ENCODE measurements around the gene GNB4.
A peak's percentile ranks its signal among the peaks of the same experiment; 100 is the strongest.

Gene GNB4

DNA sequence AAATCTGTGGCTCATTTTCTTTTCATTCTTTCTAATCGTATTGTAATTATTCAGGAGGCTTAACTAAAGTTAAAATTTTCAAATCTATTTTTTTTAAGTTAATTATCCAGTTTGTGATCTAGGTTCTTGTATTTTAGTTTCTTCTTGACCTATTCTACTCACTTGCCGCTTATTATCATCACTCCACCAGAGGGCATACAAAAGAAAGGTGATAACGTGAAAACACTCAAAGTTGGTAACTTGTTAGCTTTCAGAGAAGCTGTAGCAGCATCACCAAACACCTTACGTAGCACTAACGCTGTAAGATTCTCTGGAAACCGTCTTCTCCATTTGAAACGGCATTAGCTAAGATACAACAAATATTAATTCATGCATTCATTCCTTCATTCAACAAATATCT is 4.8 kb downstream of the GNB4 start:
- no peaks in the 10 kb centered on the region for H3K79me2 ChIP-seq (ENCODE audit: low read length)
- no peak overlapping the region for H3K9ac ChIP-seq (ENCODE audit: low read length)
- H3K36me3 ChIP-seq (replicated peaks; ENCODE audit: insufficient read depth, low read length): no peaks in the 10 kb centered on the region
- H3K27me3 ChIP-seq (replicated peaks; ENCODE audit: insufficient read depth, low read length): 0 out of 2 replicates have a peak, but pooled peaks cover 11% of the 10 kb centered on the region
- DNase-seq: peak; percentile 39
- no peak overlapping the region for H3K4me2 ChIP-seq (ENCODE audit: low read depth, low read length)
- H3K4me1 ChIP-seq (ENCODE audit: low read length): no peaks in the 10 kb centered on the region
- no peaks in the 10 kb centered on the region for H4K20me1 ChIP-seq (ENCODE audit: insufficient read depth, low read length)
- H2AFZ ChIP-seq (ENCODE audit: low read length): no peak overlapping the region
- H3F3A ChIP-seq (ENCODE audit: insufficient read depth, low read length): no peaks in the 10 kb centered on the region
- TF ChIP-seq EZH2 (optimal IDR thresholded peaks at IDR 0.05; ENCODE audit: low read depth, low read length) (no peak), EZH2phosphoT487 (IDR thresholded peaks at IDR 0.05; ENCODE audit: low read length) (no peak)
- TF ChIP-seq, protein P1, sequence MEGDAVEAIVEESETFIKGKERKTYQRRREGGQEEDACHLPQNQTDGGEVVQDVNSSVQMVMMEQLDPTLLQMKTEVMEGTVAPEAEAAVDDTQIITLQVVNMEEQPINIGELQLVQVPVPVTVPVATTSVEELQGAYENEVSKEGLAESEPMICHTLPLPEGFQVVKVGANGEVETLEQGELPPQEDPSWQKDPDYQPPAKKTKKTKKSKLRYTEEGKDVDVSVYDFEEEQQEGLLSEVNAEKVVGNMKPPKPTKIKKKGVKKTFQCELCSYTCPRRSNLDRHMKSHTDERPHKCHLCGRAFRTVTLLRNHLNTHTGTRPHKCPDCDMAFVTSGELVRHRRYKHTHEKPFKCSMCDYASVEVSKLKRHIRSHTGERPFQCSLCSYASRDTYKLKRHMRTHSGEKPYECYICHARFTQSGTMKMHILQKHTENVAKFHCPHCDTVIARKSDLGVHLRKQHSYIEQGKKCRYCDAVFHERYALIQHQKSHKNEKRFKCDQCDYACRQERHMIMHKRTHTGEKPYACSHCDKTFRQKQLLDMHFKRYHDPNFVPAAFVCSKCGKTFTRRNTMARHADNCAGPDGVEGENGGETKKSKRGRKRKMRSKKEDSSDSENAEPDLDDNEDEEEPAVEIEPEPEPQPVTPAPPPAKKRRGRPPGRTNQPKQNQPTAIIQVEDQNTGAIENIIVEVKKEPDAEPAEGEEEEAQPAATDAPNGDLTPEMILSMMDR (IDR thresholded peaks at IDR 0.05; ENCODE audit: low read length): peak; percentile 34
- H3K27ac ChIP-seq (ENCODE audit: low read length): no peak overlapping the region
- no peak overlapping the region for H3K4me3 ChIP-seq (ENCODE audit: low read length)
- H3K9me3 ChIP-seq (replicated peaks; ENCODE audit: insufficient read depth, low read length): no peaks in the 10 kb centered on the region
- no peaks in the 10 kb centered on the region for H3K9me2 ChIP-seq (replicated peaks; ENCODE audit: insufficient read depth, low read length)

- Histone ChIP-seq H3K9me3 (replicated peaks; ENCODE audit: insufficient read depth, low read length) (no peaks in the 10 kb centered on the region), H3K79me2 (ENCODE audit: low read length) (no peaks in the 10 kb centered on the region), H3K9ac (ENCODE audit: low read length) (no peak overlapping the region), H3K4me1 (ENCODE audit: low read length) (peaks cover 14% of the 10 kb centered on the region), H3K4me2 (ENCODE audit: low read depth, low read length) (peak overlapping the region; percentile 60), H3K9me2 (replicated peaks; ENCODE audit: insufficient read depth, low read length) (no peaks in the 10 kb centered on the region), H3K36me3 (replicated peaks; ENCODE audit: insufficient read depth, low read length) (no peaks in the 10 kb centered on the region), H3K27me3 (replicated peaks; ENCODE audit: insufficient read depth, low read length) (0 out of 2 replicates have a peak, but pooled peaks cover 5% of the 10 kb centered on the region), H3K4me3 (ENCODE audit: low read length) (peak overlapping the region; percentile 5; the same call in 1 of the 2 replicates), H3F3A (ENCODE audit: insufficient read depth, low read length) (peaks cover 17% of the 10 kb centered on the region; the same call in 1 of the 2 replicates), H3K27ac (ENCODE audit: low read length) (peak overlapping the region; percentile 3; the same call in 1 of the 2 replicates), H4K20me1 (ENCODE audit: insufficient read depth, low read length) (no peaks in the 10 kb centered on the region), H2AFZ (ENCODE audit: low read length) (peak overlapping the region; percentile 45)
- TF ChIP-seq EZH2phosphoT487 (IDR thresholded peaks at IDR 0.05; ENCODE audit: low read length): no peak
- TF ChIP-seq, protein P1 (IDR thresholded peaks at IDR 0.05; ENCODE audit: low read length): no peak
- no peak for TF ChIP-seq EZH2 (optimal IDR thresholded peaks at IDR 0.05; ENCODE audit: low read depth, low read length)
- DNase-seq: peak; percentile 95
Measured at GRCh38 chr3:179438841-179439240, 12.4 kb downstream of the GNB4 start.

- DNase-seq: no peak
- Histone ChIP-seq H3K4me3 (ENCODE audit: low read length) (no peak overlapping the region), H3K9me2 (replicated peaks; ENCODE audit: insufficient read depth, low read length) (no peaks in the 10 kb centered on the region), H3K9ac (ENCODE audit: low read length) (no peak overlapping the region), H2AFZ (ENCODE audit: low read length) (no peak overlapping the region), H3K36me3 (replicated peaks; ENCODE audit: insufficient read depth, low read length) (no peaks in the 10 kb centered on the region), H3K9me3 (replicated peaks; ENCODE audit: insufficient read depth, low read length) (no peaks in the 10 kb centered on the region), H3F3A (ENCODE audit: insufficient read depth, low read length) (peaks cover 23% of the 10 kb centered on the region; the same call in 1 of the 2 replicates), H3K4me1 (ENCODE audit: low read length) (peaks cover 23% of the 10 kb centered on the region), H3K79me2 (ENCODE audit: low read length) (no peaks in the 10 kb centered on the region), H3K27ac (ENCODE audit: low read length) (no peak overlapping the region), H3K27me3 (replicated peaks; ENCODE audit: insufficient read depth, low read length) (0 out of 2 replicates have a peak, but pooled peaks cover 5% of the 10 kb centered on the region), H3K4me2 (ENCODE audit: low read depth, low read length) (no peak overlapping the region), H4K20me1 (ENCODE audit: insufficient read depth, low read length) (no peaks in the 10 kb centered on the region)
- TF ChIP-seq EZH2 (optimal IDR thresholded peaks at IDR 0.05; ENCODE audit: low read depth, low read length) (no peak), EZH2phosphoT487 (IDR thresholded peaks at IDR 0.05; ENCODE audit: low read length) (no peak)
- TF ChIP-seq, protein P1 (IDR thresholded peaks at IDR 0.05; ENCODE audit: low read length): no peak
Measured at GRCh38 chr3:179436517-179436916, 14.8 kb downstream of the GNB4 start.

Measured in MM.1S (cell line).